CD8-positive, alpha-beta memory T cell (primary cell): Measurements from ENCODE around the gene MDK. TPM values are rescaled to one million over a fixed set of nuclear protein-coding genes. Genes with fewer than 3 reads are reported as not detected.
A peak's percentile ranks its signal among the peaks of the same experiment; 100 is the strongest.
"Not testable (repeated sequence)": the region's sequence is repeated elsewhere in the genome, so short reads cannot be mapped to it uniquely, and the experiment has no call there.

ENCODE experiments used
- CTCF ChIA-PET: fragments of 350-600 bp; sonication (Branson Sonifier 250); formaldehyde crosslinking; loops from one replicate; lab custom pipeline; 2021; ENCODE audit warnings: antibody characterized with exemption; lab: Charles Lee
- POLR2A ChIA-PET: fragments of 350-600 bp; sonication (Branson Sonifier 250); formaldehyde crosslinking; loops from one replicate; lab custom pipeline; 2021; ENCODE audit warnings: antibody characterized with exemption; lab: Charles Lee
- DNase-seq, 5 donors: peaks; one replicate each; pipeline versions ENCODE4 v3.0.0 to v3.0.0-alpha.2; 2020 to 2022; ENCODE audit warnings: mixed read lengths in 1 of 5
- H3K27ac ChIP-seq: one replicate; pipeline ENCODE4 v1.7.0; 2013; ENCODE audit warnings: low read depth, mild to moderate bottlenecking, low read length, moderate library complexity
- H3K27me3 ChIP-seq: 2 replicates; pipeline ENCODE4 v1.7.0; 2013; ENCODE audit warnings: low read length, mild to moderate bottlenecking; ENCODE audit not compliant: insufficient read depth, poor library complexity, severe bottlenecking
- H3K36me3 ChIP-seq: 2 replicates; pipeline ENCODE4 v1.7.0; 2013; ENCODE audit warnings: mild to moderate bottlenecking, low read length, moderate library complexity; ENCODE audit not compliant: insufficient read depth
- H3K4me1 ChIP-seq: 2 replicates; pipeline ENCODE4 v1.7.0; 2013; ENCODE audit warnings: mild to moderate bottlenecking, low read length, moderate library complexity; ENCODE audit not compliant: insufficient read depth
- H3K4me3 ChIP-seq: 2 replicates; pipeline ENCODE4 v1.7.0; 2013; ENCODE audit warnings: mild to moderate bottlenecking, low read length
- H3K9me3 ChIP-seq: 2 replicates; pipeline ENCODE4 v1.7.0; 2013; ENCODE audit warnings: mild to moderate bottlenecking, low read length
- H3K27ac Mint-ChIP-seq, 8 donors: one replicate each; pipeline ENCODE4 v1.8.0; 2020 to 2021; ENCODE audit warnings: mixed read lengths in 8 of 8, mild to moderate bottlenecking in 6 of 8, inconsistent platforms in 3 of 8, moderate library complexity in 3 of 8
- H3K27me3 Mint-ChIP-seq, 2 donors: one replicate each; pipeline ENCODE4 v1.8.0; 2020 to 2021; ENCODE audit warnings: mixed read lengths in 2 of 2, mild to moderate bottlenecking in 1 of 2, moderate library complexity in 1 of 2
- H3K36me3 Mint-ChIP-seq, 3 donors: one replicate each; pipeline ENCODE4 v1.8.0; 2020 to 2021; ENCODE audit warnings: mixed read lengths in 3 of 3, inconsistent platforms in 1 of 3, mild to moderate bottlenecking in 1 of 3
- H3K4me1 Mint-ChIP-seq, 3 donors: one replicate each; pipeline ENCODE4 v1.8.0; 2020 to 2021; ENCODE audit warnings: mixed read lengths in 3 of 3, inconsistent platforms in 1 of 3, mild to moderate bottlenecking in 1 of 3
- H3K4me3 Mint-ChIP-seq, 7 donors: one replicate each; pipeline ENCODE4 v1.8.0; 2020 to 2021; ENCODE audit warnings: mixed read lengths in 7 of 7, mild to moderate bottlenecking in 6 of 7, moderate library complexity in 4 of 7, inconsistent platforms in 2 of 7
- H3K9me3 Mint-ChIP-seq, 5 donors: one replicate each; pipeline ENCODE4 v1.8.0; 2020 to 2022; ENCODE audit warnings: mixed read lengths in 5 of 5, mild to moderate bottlenecking in 3 of 5, moderate library complexity in 2 of 5, inconsistent platforms in 1 of 5
- polyA plus RNA-seq: library from polyadenylated mRNA; unstranded; fragments of 300-500 nt; fragmentation: Illumina TruSeq; gene quantifications from one replicate; pipeline ENCODE4 v1.2.3, GENCODE V29; 2021
- total RNA-seq, 2 experiments: library from RNA; stranded (reverse); gene quantifications; one replicate each; pipeline ENCODE4 v1.2.3, GENCODE V29; 2021

MDK gene
- total and polyA plus RNA-seq, 3 experiments from 2014 or later, result 0.97 to 1.2 (median 1.1) TPM

- POLR2A ChIA-PET, result interaction anchor here (1.0 kb wide), 3 partner anchors 11 to 27 kb away, joined by 3 to 5 read pairs (median 4); no protein-coding TSS in a partner anchor
Measured at GRCh38 chr11:46379482-46380293, 1.8 kb upstream of the MDK start.

GRCh38 chr11:46380340-46381047, 975 bp upstream of the MDK start:
- CTCF ChIA-PET, result interaction anchor here (1.3 to 1.7 kb wide), 2 partner anchors 9 to 28 kb away, joined by 4 to 6 read pairs; no protein-coding TSS in a partner anchor
- Histone ChIP-seq H3K4me3 (peak overlapping the region; percentile 59), H3K9me3 (no peaks in the 10 kb centered on the region), H3K4me1 (peaks cover 12% of the 10 kb centered on the region), H3K27ac (peak overlapping the region; percentile 43), H3K36me3 (peaks cover 9% of the 10 kb centered on the region), H3K27me3 (peaks cover 16% of the 10 kb centered on the region)
- no peaks in the 10 kb centered on the region for H3K9me3 Mint-ChIP-seq
- H3K4me1 Mint-ChIP-seq, result peaks cover 5 to 24% (median 6%) of the 10 kb centered on the region in 3 donors
- H3K27me3 Mint-ChIP-seq, result peaks cover 18 to 25% of the 10 kb centered on the region in 2 donors
- POLR2A ChIA-PET, result interaction anchor here (1.0 to 1.3 kb wide), 3 partner anchors 23 to 31 kb away, joined by 3 to 5 read pairs (median 5); no protein-coding TSS in a partner anchor
- peaks cover 0 to 30% (median 5%) of the 10 kb centered on the region in 3 donors for H3K36me3 Mint-ChIP-seq
- H3K27ac Mint-ChIP-seq, result peak overlapping the region in 7 of 8 donors; percentile 9 to 75 (median 49)
- H3K4me3 Mint-ChIP-seq, result peak overlapping the region; percentile 61 to 90 (median 75)
- DNase-seq, result peak; percentile 24 to 74 (median 46)

More at GRCh38 chr11:46379482-46380293, 1.8 kb upstream of the MDK start:
- Mint-ChIP-seq H3K4me3 (peak overlapping the region; percentile 20 to 90 (median 67)), H3K36me3 (peaks cover 0 to 38% (median 5%) of the 10 kb centered on the region in 3 donors), H3K27ac (peak overlapping the region in 7 of 8 donors; percentile 43 to 95 (median 68)), H3K27me3 (peaks cover 11 to 18% of the 10 kb centered on the region in 2 donors), H3K4me1 (peaks cover 5 to 24% (median 6%) of the 10 kb centered on the region in 3 donors)
- H3K27ac ChIP-seq, H3K9me3 Mint-ChIP-seq, H3K4me3 ChIP-seq, H3K9me3 ChIP-seq, DNase-seq: not testable (repeated sequence)
- H3K27me3 ChIP-seq, result peaks cover 16% of the 10 kb centered on the region
- CTCF ChIA-PET, result interaction anchor here (1.7 kb wide), 1 partner anchor 10 kb away, joined by 6 read pairs; no protein-coding TSS in a partner anchor
- H3K36me3 ChIP-seq, result peaks cover 17% of the 10 kb centered on the region
- peaks cover 12% of the 10 kb centered on the region for H3K4me1 ChIP-seq

GRCh38 chr11:46381819-46382645, 563 bp downstream of the MDK start:
- no peak overlapping the region for H3K27ac ChIP-seq
- no peaks in the 10 kb centered on the region for H3K9me3 ChIP-seq
- peaks cover 0 to 16% (median 11%) of the 10 kb centered on the region in 3 donors for H3K36me3 Mint-ChIP-seq
- POLR2A ChIA-PET, result interaction anchor here (0.5 kb wide), 1 partner anchor 22 kb away, joined by 4 read pairs; no protein-coding TSS in a partner anchor
- H3K9me3 Mint-ChIP-seq, result peaks cover 0 to 3% (median 0%) of the 10 kb centered on the region in 5 donors
- peaks cover 26 to 40% of the 10 kb centered on the region in 2 donors for H3K27me3 Mint-ChIP-seq
- CTCF ChIA-PET, result no interaction called here
- peaks cover 5 to 24% (median 6%) of the 10 kb centered on the region in 3 donors for H3K4me1 Mint-ChIP-seq
- DNase-seq, result no peak
- peaks cover 12% of the 10 kb centered on the region for H3K4me1 ChIP-seq
- peak overlapping the region; percentile 28 for H3K4me3 ChIP-seq
- no peaks in the 10 kb centered on the region for H3K36me3 ChIP-seq
- H3K27ac Mint-ChIP-seq, result no peak overlapping the region
- peaks cover 16% of the 10 kb centered on the region for H3K27me3 ChIP-seq
- peak overlapping the region; percentile 54 to 79 (median 69) for H3K4me3 Mint-ChIP-seq

GRCh38 chr11:46382646-46383403, 1.4 kb downstream of the MDK start:
- Histone ChIP-seq H3K4me1 (peaks cover 12% of the 10 kb centered on the region), H3K9me3 (no peaks in the 10 kb centered on the region), H3K27me3 (peaks cover 16% of the 10 kb centered on the region), H3K27ac (no peak overlapping the region), H3K36me3 (no peaks in the 10 kb centered on the region), H3K4me3 (peak overlapping the region; percentile 28)
- no peak for DNase-seq
- CTCF ChIA-PET, result interaction anchor here (1.5 kb wide), 1 partner anchor 10 kb away, joined by 6 read pairs; no protein-coding TSS in a partner anchor
- peak overlapping the region in 3 of 7 donors; percentile 54 to 56 (median 55) for H3K4me3 Mint-ChIP-seq
- peaks cover 0 to 8% (median 7%) of the 10 kb centered on the region in 3 donors for H3K36me3 Mint-ChIP-seq
- peaks cover 30 to 46% of the 10 kb centered on the region in 2 donors for H3K27me3 Mint-ChIP-seq
- peaks cover 0 to 3% (median 0%) of the 10 kb centered on the region in 5 donors for H3K9me3 Mint-ChIP-seq
- no peak overlapping the region for H3K27ac Mint-ChIP-seq
- POLR2A ChIA-PET, result interaction anchor here (0.5 kb wide), 1 partner anchor 23 kb away, joined by 4 read pairs; no protein-coding TSS in a partner anchor
- H3K4me1 Mint-ChIP-seq, result peaks cover 5 to 24% (median 9%) of the 10 kb centered on the region in 3 donors

GRCh38 chr11:46383404-46383758, 1.9 kb downstream of the MDK start:
- Histone ChIP-seq H3K36me3 (no peaks in the 10 kb centered on the region), H3K27ac (no peak overlapping the region), H3K4me3 (no peak overlapping the region), H3K9me3 (no peaks in the 10 kb centered on the region), H3K4me1 (peaks cover 12% of the 10 kb centered on the region), H3K27me3 (peaks cover 21% of the 10 kb centered on the region)
- H3K27me3 Mint-ChIP-seq, result peaks cover 35 to 52% of the 10 kb centered on the region in 2 donors
- CTCF ChIA-PET, result interaction anchor here (1.5 kb wide), 1 partner anchor 9 kb away, joined by 6 read pairs; no protein-coding TSS in a partner anchor
- peaks cover 0 to 6% (median 2%) of the 10 kb centered on the region in 3 donors for H3K36me3 Mint-ChIP-seq
- H3K27ac Mint-ChIP-seq, result no peak overlapping the region
- peak overlapping the region in 4 of 7 donors; percentile 34 to 56 (median 45) for H3K4me3 Mint-ChIP-seq
- peaks cover 0 to 3% (median 0%) of the 10 kb centered on the region in 5 donors for H3K9me3 Mint-ChIP-seq
- H3K4me1 Mint-ChIP-seq, result peaks cover 11 to 30% (median 14%) of the 10 kb centered on the region in 3 donors
- POLR2A ChIA-PET, result no interaction called here
- no peak for DNase-seq

- Histone ChIP-seq H3K4me3 (no peak overlapping the region), H3K9me3 (no peaks in the 10 kb centered on the region), H3K27me3 (peaks cover 28% of the 10 kb centered on the region), H3K4me1 (peaks cover 12% of the 10 kb centered on the region), H3K36me3 (no peaks in the 10 kb centered on the region), H3K27ac (no peak overlapping the region)
- DNase-seq, result no peak
- CTCF ChIA-PET, result interaction anchor here (1.5 kb wide), 1 partner anchor 8 kb away, joined by 6 read pairs; no protein-coding TSS in a partner anchor
- Mint-ChIP-seq H3K9me3 (peaks cover 0 to 3% (median 0%) of the 10 kb centered on the region in 5 donors), H3K4me1 (peaks cover 14 to 30% (median 17%) of the 10 kb centered on the region in 3 donors), H3K27ac (no peak overlapping the region), H3K36me3 (peaks cover 0 to 6% (median 0%) of the 10 kb centered on the region in 3 donors), H3K4me3 (peak overlapping the region in 3 of 7 donors; percentile 34 to 38 (median 35)), H3K27me3 (peaks cover 41 to 59% of the 10 kb centered on the region in 2 donors)
- POLR2A ChIA-PET, result no interaction called here
Measured at GRCh38 chr11:46383974-46384701, 2.7 kb downstream of the MDK start.
